HG03565 (cell line): ENCODE data around the gene NUDT16L1.

Experiments used
- ATAC-seq: cut with Tn5 transposase; IDR thresholded peaks from one replicate; pipeline ENCODE4 v1.9.1; 2021; ENCODE audit warnings: mild to moderate bottlenecking, moderate library complexity; ENCODE audit not compliant: unreplicated experiment

NUDT16L1 gene

GRCh38 chr16:4663777-4664465, 29.4 kb upstream of the NUDT16L1 start:
- no peak for ATAC-seq

GRCh38 chr16:4664538-4665418, 28.6 kb upstream of the NUDT16L1 start:
- ATAC-seq, result no peak

GRCh38 chr16:4666537-4667202, 26.7 kb upstream of the NUDT16L1 start:
- ATAC-seq, result no peak

- no peak for ATAC-seq
These were observed 26.0 kb upstream of the NUDT16L1 start for GRCh38 chr16:4667203-4667963.

GRCh38 chr16:4668313-4668960, 24.9 kb upstream of the NUDT16L1 start:
- ATAC-seq, result no peak

- no peak for ATAC-seq
These were observed 19.8 kb upstream of the NUDT16L1 start for GRCh38 chr16:4673387-4674046.

- no peak for ATAC-seq
These were observed 18.3 kb upstream of the NUDT16L1 start for GRCh38 chr16:4674926-4675530.

- ATAC-seq, result no peak
These were observed 17.2 kb upstream of the NUDT16L1 start for GRCh38 chr16:4675864-4676786.

- no peak for ATAC-seq
These were observed 16.5 kb upstream of the NUDT16L1 start for GRCh38 chr16:4676831-4677230.

- ATAC-seq, result no peak
These were observed 16.0 kb upstream of the NUDT16L1 start for GRCh38 chr16:4677390-4677789.

GRCh38 chr16:4677994-4678393, 15.4 kb upstream of the NUDT16L1 start:
- no peak for ATAC-seq

- ATAC-seq, result no peak
These were observed 14.8 kb upstream of the NUDT16L1 start for GRCh38 chr16:4678596-4678995.

GRCh38 chr16:4679156-4679849, 14.1 kb upstream of the NUDT16L1 start:
- ATAC-seq, result no peak

- no peak for ATAC-seq
These were observed 13.3 kb upstream of the NUDT16L1 start for GRCh38 chr16:4679850-4680636.

- no peak for ATAC-seq
These were observed 12.5 kb upstream of the NUDT16L1 start for GRCh38 chr16:4680673-4681470.

- ATAC-seq, result no peak
These were observed 11.8 kb upstream of the NUDT16L1 start for GRCh38 chr16:4681471-4682083.
